ENCODE measurements around the gene HOMER2.

- TF ChIP-seq, protein P1, sequence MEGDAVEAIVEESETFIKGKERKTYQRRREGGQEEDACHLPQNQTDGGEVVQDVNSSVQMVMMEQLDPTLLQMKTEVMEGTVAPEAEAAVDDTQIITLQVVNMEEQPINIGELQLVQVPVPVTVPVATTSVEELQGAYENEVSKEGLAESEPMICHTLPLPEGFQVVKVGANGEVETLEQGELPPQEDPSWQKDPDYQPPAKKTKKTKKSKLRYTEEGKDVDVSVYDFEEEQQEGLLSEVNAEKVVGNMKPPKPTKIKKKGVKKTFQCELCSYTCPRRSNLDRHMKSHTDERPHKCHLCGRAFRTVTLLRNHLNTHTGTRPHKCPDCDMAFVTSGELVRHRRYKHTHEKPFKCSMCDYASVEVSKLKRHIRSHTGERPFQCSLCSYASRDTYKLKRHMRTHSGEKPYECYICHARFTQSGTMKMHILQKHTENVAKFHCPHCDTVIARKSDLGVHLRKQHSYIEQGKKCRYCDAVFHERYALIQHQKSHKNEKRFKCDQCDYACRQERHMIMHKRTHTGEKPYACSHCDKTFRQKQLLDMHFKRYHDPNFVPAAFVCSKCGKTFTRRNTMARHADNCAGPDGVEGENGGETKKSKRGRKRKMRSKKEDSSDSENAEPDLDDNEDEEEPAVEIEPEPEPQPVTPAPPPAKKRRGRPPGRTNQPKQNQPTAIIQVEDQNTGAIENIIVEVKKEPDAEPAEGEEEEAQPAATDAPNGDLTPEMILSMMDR (IDR thresholded peaks at IDR 0.05), result no peak
- TF ChIP-seq ZFX (IDR thresholded peaks at IDR 0.05; ENCODE audit: borderline replicate concordance), result no peak
Measured at GRCh38 chr15:82808634-82809041, 143.9 kb downstream of the HOMER2 start.
